Measurements from ENCODE around the gene ZNF839.

- no peak for TF ChIP-seq CTCF (IDR thresholded peaks at IDR 0.05)
- TF ChIP-seq ETV6 (CRISPR knock-in tag; IDR thresholded peaks at IDR 0.05), result no peak; the same call in 1 of the 2 replicates
- no peak for TF ChIP-seq ZNF263 (CRISPR knock-in tag; IDR thresholded peaks at IDR 0.05; ENCODE audit: low read depth)
- no peak for TF ChIP-seq E2F4 (CRISPR knock-in tag; IDR thresholded peaks at IDR 0.05; ENCODE audit: borderline replicate concordance, low read depth)
- no peak for TF ChIP-seq E2F1 (CRISPR knock-in tag; IDR thresholded peaks at IDR 0.05)
- TF ChIP-seq FOXJ3 (CRISPR knock-in tag; IDR thresholded peaks at IDR 0.05; ENCODE audit: borderline replicate concordance), result no peak
- no peak; the same call in 1 of the 2 replicates for TF ChIP-seq AFF4 (CRISPR knock-in tag; IDR thresholded peaks at IDR 0.05; ENCODE audit: borderline replicate concordance)
- TF ChIP-seq USF2 (CRISPR knock-in tag; IDR thresholded peaks at IDR 0.05), result no peak
- no peak for TF ChIP-seq ATF1 (CRISPR knock-in tag; IDR thresholded peaks at IDR 0.05)
- TF ChIP-seq ZNF396 (CRISPR knock-in tag; IDR thresholded peaks at IDR 0.05; ENCODE audit: borderline replicate concordance), result no peak
Measured at GRCh38 chr14:102316743-102317563, 2.6 kb upstream of the ZNF839 start.

Measured in WTC11 (cell line).